Measurements from ENCODE around the gene CLSTN3.

The CLSTN3 gene

DNA sequence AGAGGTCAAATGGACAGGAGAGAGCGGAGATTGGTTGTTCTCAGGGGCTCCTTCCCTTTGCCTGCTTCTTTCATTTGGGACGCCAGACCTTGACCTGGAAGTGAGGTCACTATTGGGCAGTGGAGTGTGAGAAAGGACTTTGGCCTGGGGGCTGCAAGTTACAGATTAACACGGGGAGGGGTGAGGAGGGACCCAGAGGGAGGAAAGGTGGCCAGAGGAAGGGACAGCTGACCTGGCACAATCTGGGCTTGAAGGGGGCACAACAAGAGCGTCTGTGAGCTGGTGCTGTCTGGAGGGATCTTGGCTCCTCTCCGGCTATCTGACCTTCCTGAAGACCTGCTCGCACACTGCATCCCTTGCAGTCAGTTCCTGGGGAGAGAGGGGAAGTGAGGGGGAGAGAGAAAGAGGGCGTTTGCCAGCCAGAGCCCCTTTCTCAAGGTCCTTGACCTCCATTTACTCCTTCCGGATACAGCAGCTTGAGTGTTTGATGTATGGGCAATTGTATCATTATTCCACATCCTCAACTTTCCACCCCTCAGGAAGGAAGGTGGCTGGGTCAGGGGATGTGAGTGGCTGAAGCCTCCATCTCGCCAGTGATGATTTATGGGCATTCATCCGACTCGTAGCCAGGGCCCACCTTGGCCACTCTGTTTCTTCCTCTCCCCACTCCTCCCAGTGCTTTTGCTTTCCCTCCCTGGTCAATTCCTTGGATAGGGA, 6.2 kb upstream of the CLSTN3 start:
- FAIRE-seq (no peak), DNase-seq (ENCODE audit: insufficient read length, low spot score) (no peak)

DNA sequence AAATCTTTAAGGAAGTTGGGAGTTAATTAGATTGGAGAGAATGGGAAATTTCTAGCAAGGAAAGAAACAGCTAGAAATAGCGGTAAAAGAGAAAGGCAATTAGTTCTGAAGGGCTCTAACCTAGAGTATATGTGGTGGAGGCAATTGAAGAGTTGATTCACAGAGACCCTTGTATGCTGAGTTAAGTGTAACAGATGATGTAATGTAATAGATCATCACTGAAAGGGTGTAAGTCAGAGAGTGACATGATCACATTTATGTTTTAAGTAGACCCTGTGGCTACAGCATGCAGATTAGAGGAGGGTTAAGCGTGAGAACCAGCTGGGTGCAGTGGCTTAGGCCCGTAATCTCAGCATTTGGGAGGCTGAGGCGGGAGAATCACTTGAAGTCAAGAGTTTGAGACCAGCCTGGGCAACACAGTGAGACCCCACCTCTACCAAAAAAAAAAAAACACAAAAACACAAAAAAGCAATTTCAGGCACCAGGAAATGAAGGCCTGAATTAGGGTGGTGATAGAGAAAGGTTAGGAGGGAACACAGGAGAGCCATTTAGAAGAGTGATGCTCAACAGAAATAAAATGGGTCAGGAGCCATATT, 4.4 kb upstream of the CLSTN3 start:
- FAIRE-seq (no peak), DNase-seq (ENCODE audit: insufficient read length, low spot score) (no peak)

DNA sequence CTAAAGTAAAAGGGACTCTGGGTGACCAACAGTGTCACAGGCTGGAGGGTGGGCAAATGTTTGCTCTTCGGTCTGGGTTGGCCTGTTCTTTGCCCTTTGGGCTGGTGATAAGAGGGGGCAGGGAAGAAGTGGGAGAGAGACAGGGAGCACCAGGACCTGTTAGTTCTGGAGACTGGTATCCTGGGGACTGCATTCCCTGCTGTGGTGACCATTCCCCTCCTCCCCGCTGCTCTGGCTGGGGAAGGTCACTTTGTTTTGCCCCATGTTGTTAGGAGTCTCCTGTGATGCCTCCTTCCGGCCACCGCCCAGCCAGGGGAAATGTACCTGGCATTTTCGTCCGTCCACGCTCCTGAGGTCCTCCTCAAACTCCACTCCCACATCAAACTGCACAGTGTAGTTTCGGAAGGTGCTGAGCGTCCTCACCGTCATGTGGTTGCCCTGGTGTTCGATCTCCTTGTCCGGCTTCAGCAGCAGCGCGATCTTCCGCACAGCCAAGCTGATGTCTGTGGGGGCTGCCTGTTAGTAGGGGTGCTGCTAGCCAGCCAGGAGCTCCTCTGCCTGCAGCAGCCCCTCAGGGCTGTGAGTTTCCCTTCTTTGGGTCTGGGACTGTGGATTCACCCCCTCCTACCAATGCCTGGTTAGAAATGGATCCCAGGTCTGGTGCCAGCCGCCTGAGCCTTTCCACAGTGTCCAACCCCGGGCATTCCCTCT, 2.1 kb upstream of the CLSTN3 start:
- no peak for DNase-seq (ENCODE audit: insufficient read length, low spot score)
- FAIRE-seq, result no peak

DNA sequence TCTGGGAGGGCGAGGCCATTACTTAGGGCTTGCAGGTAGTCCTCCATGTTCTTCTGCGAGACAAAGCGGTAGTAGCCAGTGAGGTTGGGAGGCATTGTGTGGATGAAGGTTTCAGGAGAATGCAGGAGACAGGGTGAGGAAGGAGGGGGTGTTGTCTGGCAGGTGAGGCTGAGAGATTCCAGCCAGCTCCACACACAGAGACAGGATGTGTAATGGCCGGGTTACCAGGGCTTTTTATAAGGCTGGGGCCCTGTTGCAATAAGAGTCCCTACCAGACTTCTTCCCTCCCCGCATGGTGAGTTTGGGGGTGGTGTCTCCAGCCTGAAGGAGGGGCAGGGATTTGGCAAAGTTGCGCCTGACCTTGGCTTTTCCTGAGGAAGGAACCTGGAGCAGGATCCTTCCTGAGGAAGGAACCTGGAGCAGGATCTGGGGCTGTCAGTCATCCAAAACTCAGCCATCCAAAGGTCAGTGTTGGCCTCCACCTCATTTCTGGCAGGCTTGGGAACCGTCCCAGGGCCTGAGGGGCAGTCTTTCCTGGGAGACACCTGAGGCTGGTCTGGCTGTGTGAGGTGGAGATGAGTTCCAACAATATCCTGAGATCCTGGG, 1.4 kb upstream of the CLSTN3 start, which contains the start of gene RBP5:
TSS of gene RBP5 (minus strand) at position 209 of the 606 bp plus-strand sequence. CDS start at position 95, 114 bp downstream.
- DNase-seq (ENCODE audit: insufficient read length, low spot score) (no peak), FAIRE-seq (no peak)

DNA sequence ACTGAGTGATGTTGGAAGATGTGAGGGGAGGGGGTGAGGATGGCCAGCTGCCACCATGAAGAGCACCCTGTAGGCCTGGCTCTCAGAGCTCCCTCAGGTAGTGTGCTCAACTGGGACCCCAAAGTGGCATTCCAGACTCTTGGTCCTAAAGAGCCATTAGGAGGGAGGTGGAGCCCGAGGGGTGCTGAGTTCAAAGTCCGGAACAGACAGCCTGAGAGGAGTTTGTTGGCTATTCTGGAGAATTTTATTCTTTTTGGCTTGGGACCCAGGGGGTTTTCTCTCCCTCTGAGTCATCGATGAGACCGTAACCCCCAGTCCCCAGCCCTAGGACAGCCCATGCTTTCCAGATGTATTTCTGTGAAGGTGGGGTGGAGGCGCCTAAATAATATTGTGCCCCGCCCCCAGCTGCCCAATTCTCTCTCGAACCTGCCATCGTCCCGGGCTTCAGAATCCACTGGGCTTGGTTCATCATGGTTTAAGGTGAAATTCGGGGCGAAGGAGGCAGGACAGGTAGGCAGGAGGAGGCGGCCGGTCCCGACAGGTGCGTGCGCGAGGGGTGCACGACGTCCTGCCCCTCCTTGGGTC, 792 bp upstream of the CLSTN3 start:
- FAIRE-seq (peak; percentile 28), DNase-seq (ENCODE audit: insufficient read length, low spot score) (no peak)

DNA sequence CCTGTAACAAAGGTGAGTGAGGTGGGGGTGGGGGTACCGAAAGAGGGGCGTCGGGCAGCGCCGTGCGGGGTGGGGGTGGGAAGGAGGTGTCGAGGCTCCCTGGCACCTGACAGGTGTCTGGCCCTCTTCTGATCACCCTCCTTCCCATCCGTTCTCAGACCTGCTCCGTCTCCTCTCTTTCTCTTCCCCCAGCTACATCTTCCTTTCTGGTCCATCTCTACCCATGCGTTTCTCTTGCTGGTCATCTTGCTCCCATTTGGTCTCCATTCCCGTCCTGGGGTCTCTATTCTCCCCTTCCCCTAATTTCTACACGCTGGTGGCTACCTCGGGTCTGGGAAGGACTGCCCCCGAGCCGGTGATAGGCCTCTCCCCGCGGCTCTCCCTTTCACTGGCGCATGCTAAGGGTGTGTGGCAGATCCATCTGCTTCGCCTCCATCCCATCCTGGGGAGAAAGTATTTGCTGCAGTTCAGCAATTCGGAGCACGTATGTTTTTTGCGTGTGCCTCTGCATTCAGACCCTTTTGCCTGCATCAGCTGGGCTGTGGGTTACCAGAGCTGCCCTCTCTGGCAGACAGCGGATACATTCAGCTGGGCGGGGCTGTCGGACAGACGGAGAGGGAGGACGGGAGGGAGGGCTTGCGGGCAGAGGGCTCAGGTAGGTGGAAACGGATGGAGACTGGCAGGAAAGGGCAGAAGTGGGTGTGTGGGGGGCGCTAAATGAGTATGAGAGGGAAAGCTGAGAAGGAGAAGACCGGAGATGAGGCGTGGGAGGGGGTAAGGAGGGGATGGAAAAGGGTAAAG, 730 bp downstream of the CLSTN3 start:
- DNase-seq (ENCODE audit: insufficient read length, low spot score) (peak; percentile 47), FAIRE-seq (peak; percentile 77)

DNA sequence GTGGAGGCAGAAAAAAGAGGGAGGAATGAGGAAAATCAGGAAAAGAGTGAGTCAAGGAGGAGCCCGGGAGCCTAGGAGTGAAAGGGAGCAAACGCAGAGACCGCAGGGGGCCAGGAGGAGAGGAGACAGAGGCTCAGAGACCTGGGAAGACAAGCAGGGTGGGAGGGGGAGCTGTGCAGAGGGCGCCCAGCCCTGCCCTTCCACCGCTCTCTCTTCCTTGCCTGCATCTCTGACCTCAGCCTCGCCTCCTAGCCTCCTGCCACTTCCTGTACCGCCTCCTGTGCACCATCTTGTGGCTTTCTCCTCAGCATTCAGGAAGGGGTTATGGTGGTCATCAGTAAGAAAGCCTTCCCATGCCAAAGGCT, 1.3 kb downstream of the CLSTN3 start:
- FAIRE-seq (no peak), DNase-seq (ENCODE audit: insufficient read length, low spot score) (no peak)

DNA sequence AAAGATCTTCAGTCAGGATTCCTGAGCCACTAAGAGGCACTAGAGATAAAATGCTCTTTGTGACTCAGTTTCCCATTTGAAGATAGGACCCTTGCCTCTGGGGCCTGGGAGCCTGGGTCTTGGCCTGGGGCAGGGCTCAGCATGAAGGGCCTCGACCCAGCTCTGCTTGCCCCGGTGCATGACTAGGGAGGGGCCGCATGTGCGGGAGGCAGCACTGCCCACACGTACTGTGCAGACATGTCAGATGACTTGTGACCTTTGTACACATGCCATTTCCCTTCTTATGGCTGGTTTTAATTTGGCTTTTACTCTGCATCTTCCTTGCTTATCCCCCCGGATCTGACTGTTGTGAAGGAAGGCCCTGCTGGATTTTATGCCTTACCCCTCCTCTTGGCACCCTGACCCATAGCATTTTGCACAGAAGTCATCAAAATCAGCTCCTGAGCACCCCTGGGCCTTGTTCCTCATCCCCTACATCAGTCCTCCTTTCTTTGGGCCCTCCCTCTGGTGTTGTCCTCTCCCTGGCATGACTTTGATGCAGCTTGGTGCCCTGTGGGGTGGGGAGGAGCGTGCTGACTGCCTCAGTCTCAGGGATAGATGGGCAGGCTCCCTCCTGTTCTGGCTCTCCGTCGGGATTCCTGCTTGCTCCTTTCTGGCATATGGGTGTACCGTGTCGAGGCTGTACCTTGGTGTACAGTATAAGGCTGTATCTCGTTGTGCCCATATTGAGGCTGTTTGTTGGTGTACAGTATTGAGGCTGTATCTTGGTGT, 4.4 kb downstream of the CLSTN3 start:
- no peak for FAIRE-seq
- no peak for DNase-seq (ENCODE audit: insufficient read length, low spot score)

DNA sequence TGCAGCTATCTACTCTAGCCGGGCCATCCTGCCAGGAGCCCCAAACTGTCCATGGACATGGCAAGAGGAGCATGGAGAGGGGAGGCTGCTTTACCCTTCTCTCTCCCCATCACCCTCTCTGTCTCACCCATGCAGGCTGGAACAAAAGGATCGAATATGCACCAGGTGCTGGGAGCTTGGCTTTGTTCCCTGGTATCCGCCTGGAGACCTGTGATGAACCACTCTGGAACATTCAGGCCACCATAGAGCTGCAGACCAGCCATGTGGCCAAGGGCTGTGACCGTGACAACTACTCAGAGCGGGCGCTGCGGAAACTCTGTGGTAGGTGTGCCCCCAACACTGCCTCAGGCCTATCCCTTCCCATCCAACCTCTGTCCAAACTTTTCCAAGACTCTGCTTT, 5.9 kb downstream of the CLSTN3 start:
- no peak for FAIRE-seq

DNA sequence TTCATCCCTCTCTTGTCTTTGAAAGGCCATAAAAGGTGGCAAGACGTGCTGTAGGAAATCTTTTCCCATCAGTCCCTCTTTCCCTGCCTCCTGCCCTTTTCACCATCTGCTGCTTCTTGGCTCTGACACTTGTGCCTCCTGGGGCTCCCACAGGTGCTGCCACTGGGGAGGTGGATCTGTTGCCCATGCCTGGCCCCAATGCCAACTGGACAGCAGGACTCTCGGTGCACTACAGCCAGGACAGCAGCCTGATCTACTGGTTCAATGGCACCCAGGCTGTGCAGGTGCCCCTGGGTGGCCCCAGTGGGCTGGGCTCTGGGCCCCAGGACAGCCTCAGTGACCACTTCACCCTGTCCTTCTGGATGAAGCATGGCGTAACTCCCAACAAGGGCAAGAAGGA, 6.5 kb downstream of the CLSTN3 start:
- no peak for FAIRE-seq

More for the DNA sequence above, 5.9 kb downstream of the CLSTN3 start:
- DNase-seq (ENCODE audit: insufficient read length, low spot score), result no peak

DNA sequence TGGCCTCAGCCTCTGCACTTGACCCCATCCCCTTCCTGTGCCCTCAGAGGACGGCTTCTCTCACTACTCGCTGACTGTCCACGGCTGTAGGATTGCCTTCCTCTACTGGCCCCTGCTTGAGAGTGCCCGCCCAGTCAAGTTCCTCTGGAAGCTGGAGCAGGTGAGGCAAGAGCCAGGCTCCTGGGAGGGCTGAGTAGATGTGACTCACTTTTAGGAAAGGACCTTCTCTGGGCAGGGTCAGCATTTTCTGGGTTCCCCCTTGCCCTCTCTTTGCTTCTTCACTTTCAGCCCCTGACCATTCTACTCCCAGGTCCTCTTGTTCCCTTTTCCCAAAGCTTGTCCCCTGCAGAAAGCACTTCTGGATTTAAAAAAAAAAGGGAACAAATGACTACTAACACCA, 7.7 kb downstream of the CLSTN3 start:
- FAIRE-seq, result no peak
- DNase-seq (ENCODE audit: insufficient read length, low spot score), result no peak

More for the DNA sequence above, 6.5 kb downstream of the CLSTN3 start:
- DNase-seq (ENCODE audit: insufficient read length, low spot score), result no peak

DNA sequence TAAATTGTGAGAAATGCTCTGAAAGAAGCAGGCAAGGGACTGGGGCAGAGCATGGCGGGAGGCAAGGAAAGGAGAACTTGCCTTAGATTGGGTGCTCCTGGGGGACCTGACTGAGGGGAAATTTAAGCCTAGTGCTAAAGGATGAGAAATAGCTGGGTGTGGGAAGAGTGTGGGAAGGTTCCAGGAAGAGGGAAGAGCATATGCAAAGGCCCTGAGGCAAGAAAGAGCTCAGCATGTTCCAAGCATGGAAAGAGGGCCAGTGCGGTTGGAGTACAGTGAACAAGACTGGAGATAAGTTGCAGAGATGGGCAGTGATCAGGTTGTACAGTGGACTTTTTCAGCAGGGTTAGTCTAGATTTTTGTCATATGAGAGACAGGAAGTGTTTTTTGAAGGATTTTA, 9.0 kb downstream of the CLSTN3 start:
- DNase-seq (ENCODE audit: insufficient read length, low spot score) (no peak), FAIRE-seq (no peak)

DNA sequence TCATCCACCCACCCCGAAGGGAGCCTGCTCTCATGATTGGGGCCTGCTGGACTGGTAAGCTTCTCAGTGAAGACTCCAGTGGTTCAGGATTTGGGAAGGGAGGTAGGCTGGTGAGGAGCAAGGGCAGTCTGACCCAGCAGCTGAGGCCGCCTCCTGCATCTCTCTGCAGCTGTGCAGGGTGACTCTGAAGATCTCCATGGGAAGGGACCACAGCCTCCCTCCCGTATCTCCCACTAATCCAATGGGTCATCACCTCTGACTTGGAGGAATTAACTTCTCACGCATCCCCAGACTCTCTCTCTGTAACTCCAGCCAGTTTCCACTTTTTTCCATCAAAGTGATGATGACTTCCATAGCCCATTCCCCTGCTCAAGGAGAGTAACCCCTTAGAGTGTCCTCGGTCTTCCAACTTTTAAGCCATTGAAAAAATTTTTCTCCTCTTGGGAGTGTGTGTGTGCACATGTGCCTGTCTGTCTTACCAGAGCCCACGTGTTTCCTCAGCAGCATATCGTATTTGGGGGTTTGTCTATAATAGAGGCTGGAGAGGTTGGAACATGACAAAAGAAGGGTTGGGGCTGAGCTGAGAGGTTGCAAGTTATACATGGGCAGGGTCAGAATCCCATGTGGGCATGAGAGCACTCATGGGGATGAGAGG, 11.3 kb downstream of the CLSTN3 start:
- DNase-seq (ENCODE audit: insufficient read length, low spot score), result no peak
- no peak for FAIRE-seq

DNA sequence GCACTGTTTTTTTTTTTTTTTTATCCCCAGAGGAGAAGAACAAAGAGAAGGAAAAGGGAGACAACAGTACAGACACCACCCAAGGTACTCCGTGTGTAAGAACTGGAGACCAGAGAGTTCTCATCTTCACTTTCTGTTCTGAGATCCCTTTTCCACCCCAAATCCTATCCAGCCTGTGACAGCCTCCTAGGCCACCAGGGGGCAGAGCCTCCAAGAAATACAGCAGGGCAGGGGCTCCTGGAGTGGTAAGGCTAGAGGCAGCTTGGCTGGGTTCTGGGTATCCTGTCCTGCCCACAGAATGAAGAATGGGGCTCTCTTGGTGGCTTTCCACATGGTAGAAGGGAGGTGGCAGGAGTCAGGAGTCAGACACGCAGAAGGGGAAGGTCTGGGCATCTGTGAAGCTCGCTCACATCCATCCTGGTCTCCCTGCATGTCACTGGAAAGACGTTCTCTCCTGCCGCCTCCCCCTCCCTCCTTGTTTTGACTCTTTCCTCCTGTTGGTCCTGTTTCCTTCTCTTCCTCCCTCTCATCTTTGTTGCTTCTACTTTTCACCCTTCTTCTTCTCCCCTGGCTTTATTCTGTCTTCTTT, 12.0 kb downstream of the CLSTN3 start:
- FAIRE-seq, result no peak
- DNase-seq (ENCODE audit: insufficient read length, low spot score), result no peak

DNA sequence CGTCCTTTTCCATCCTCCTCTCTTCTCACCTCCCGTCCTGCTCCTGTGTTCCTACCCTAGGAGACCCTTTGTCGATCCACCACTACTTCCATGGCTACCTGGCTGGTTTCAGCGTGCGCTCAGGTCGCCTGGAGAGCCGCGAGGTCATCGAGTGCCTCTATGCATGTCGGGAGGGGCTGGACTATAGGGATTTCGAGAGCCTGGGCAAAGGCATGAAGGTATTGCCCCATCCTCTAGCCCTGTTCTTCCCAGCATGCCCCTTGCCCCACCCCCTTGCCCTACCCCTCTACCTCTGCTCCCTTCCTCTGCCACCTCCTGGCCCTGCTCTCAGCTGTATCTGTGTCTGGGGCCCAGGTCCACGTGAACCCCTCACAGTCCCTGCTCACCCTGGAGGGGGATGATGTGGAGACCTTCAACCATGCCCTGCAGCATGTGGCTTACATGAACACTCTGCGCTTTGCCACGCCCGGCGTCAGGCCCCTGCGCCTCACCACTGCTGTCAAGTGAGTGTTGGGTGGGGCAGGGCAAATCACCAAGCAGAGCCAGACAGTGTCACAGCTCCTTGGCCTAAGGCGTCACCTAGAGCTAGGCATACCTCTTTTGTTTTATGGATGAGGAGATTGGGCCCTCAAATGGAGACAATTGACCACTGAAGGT, 12.8 kb downstream of the CLSTN3 start:
- no peak for DNase-seq (ENCODE audit: insufficient read length, low spot score)
- no peak for FAIRE-seq

DNA sequence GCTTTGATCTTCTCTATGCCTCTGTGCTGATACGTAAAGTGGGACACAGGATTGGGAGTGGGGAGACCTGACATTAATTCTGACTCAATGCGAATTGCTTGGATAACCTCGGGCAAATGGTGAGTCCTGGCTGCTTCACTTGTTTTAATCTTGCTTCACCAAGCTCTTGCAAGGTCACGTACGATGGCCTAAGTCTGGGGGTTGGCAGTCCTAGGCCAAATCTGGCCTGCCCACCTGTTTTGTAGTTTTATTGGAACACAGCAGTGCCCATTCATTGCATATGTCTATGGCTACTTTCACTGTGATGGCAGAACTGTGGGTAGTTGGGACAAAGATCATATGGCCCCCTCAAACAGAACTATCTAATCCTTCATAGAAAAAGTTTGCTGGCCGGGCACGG, 13.4 kb downstream of the CLSTN3 start:
- FAIRE-seq (no peak), DNase-seq (ENCODE audit: insufficient read length, low spot score) (no peak)

DNA sequence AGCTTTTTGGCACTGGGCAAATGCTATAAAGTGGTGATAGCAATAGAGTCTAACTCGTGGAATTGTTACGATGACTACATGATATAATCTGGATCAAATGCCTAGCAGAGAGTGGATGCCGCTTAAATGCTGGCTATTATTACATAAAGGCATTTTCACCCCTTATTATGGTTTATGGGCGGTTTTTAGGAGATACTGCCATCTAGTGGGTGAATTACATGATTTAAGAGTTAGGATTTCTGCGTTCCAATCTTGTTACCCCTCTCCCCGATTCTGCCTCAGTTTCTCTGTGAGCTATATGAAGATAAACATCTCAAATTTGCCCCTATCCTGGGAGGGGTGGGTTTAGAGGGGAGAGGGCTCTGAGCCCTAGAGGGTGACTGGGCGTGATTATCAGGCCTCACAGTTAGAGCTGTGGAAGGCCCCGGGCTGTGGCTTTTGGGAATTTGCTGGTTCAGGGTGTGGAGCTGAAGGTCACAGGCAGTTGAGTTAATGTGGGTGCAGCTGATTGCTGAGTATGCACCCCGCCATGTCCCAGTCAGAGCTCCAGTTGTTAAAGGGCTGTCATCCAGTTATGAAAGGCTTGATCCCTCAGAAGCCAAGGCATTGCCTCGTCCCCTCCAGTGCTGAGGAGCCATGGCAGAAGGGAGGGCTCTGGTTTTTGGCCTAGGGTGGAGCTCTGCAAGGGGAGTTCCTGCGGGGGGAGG, 14.4 kb downstream of the CLSTN3 start:
- DNase-seq (ENCODE audit: insufficient read length, low spot score) (peak; percentile 33), FAIRE-seq (peak; percentile 39)

DNA sequence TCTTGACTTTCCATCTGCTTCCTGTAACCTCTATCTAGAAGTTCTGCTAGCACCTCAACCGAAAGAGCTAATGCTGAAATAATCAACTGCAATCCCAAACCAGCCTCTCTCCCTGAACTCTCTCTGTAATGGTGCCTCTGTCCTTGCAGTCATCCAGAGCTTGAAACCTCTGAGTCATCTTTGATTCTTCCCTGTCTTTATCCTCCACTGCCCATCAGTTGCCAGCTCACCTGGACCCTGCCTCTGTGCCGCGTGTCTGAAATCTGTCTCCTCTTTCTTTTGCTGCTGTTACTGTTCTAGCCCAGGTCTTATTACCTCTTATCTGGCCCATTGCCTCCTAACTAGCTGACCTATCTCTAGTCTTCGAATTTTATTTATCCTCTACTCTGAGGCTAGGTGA, 15.5 kb downstream of the CLSTN3 start:
- no peak for FAIRE-seq

More for the DNA sequence above, 15.5 kb downstream of the CLSTN3 start:
- DNase-seq (ENCODE audit: insufficient read length, low spot score), result no peak

Measured in GM19239 (cell line).